MM.1S (cell line): ENCODE results near the gene ATG101.

Source experiments
- DNase-seq: peaks from one replicate; pipeline ENCODE4 v3.0.0-alpha.2; 2015
- H2AFZ ChIP-seq: fragments of 300-600 bp; sonication (generic); 2 replicates; pipeline ENCODE4 v1.6.0; 2016; ENCODE audit warnings: antibody characterized with exemption, low read length
- H3F3A ChIP-seq: fragments of 300-600 bp; sonication (generic); 2 replicates; pipeline ENCODE4 v1.6.1; 2016; ENCODE audit warnings: mild to moderate bottlenecking, antibody characterized with exemption, low read length, moderate library complexity, mixed read lengths; ENCODE audit not compliant: insufficient read depth
- H3K27ac ChIP-seq: fragments of 300-600 bp; sonication (generic); 2 replicates; pipeline ENCODE4 v1.5.1; 2016; ENCODE audit warnings: mild to moderate bottlenecking, low read length
- H3K27me3 ChIP-seq: fragments of 300-600 bp; sonication (generic); replicated peaks from 2 replicates; pipeline ENCODE4 v1.6.0; 2016; ENCODE audit warnings: low read length; ENCODE audit not compliant: insufficient read depth
- H3K36me3 ChIP-seq: fragments of 300-600 bp; sonication (generic); replicated peaks from 2 replicates; pipeline ENCODE4 v1.6.1; 2016; ENCODE audit warnings: mild to moderate bottlenecking, low read length, mixed read lengths; ENCODE audit not compliant: insufficient read depth
- H3K4me1 ChIP-seq: fragments of 300-600 bp; sonication (generic); 2 replicates; pipeline ENCODE4 v1.6.1; 2016; ENCODE audit warnings: low read length, mixed read lengths
- H3K4me2 ChIP-seq: fragments of 300-600 bp; sonication (generic); 2 replicates; pipeline ENCODE4 v1.6.0; 2016; ENCODE audit warnings: low read depth, low read length
- H3K4me3 ChIP-seq: fragments of 300-600 bp; sonication (generic); 2 replicates; pipeline ENCODE4 v1.5.1; 2016; ENCODE audit warnings: low read length, mixed read lengths
- H3K79me2 ChIP-seq: fragments of 300-600 bp; sonication (generic); 2 replicates; pipeline ENCODE4 v1.6.1; 2016; ENCODE audit warnings: mixed run types, low read length, mixed read lengths
- H3K9ac ChIP-seq: fragments of 300-600 bp; sonication (generic); 2 replicates; pipeline ENCODE4 v1.6.1; 2016; ENCODE audit warnings: low read length, mixed read lengths
- H3K9me2 ChIP-seq: fragments of 300-600 bp; sonication (generic); replicated peaks from 2 replicates; pipeline ENCODE4 v1.6.1; 2016; ENCODE audit warnings: mild to moderate bottlenecking, low read length, mixed read lengths; ENCODE audit not compliant: insufficient read depth
- H3K9me3 ChIP-seq: fragments of 300-600 bp; sonication (generic); replicated peaks from 2 replicates; pipeline ENCODE4 v1.6.1; 2016; ENCODE audit warnings: mild to moderate bottlenecking, low read length, mixed read lengths; ENCODE audit not compliant: insufficient read depth
- H4K20me1 ChIP-seq: fragments of 300-600 bp; sonication (generic); 2 replicates; pipeline ENCODE4 v1.6.1; 2016; ENCODE audit warnings: mild to moderate bottlenecking, low read length, moderate library complexity, mixed read lengths; ENCODE audit not compliant: insufficient read depth
- EZH2 ChIP-seq: fragments of 300-600 bp; sonication (generic); optimal IDR thresholded peaks from 2 replicates; pipeline ENCODE3; 2017; ENCODE audit warnings: low read depth, mild to moderate bottlenecking, antibody characterized with exemption, low read length, mixed read lengths
- EZH2phosphoT487 ChIP-seq: fragments of 300-600 bp; sonication (generic); IDR thresholded peaks from 2 replicates; pipeline ENCODE4 v1.6.1; 2018; ENCODE audit warnings: antibody characterized with exemption, low read length
- TF ChIP-seq, protein P1 (sequence below): fragments of 300-600 bp; sonication (generic); IDR thresholded peaks from 2 replicates; pipeline ENCODE4 v1.5.1; 2016; ENCODE audit warnings: antibody characterized with exemption, low read length, mixed read lengths

ATG101 gene

DNA sequence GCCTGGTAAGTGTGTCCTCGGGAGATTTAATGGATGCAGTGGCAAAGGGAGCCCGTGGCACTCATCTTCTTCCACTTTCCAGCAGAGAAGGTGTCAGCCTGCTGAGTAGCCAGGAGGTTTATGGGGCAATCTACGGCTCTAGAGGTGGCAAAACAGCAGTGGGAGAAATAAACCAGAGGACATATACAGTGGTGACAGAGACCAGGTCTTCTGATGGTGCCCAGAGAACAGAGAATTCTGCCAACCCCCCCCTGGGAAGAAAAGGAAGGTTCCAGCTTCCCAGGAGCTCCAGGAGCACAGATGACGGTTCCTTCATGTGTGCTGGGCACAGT is 52.7 kb downstream of the ATG101 start:
- H3K9me2 ChIP-seq: no peaks in the 10 kb centered on the region
- H3K9me3 ChIP-seq: no peaks in the 10 kb centered on the region
- H3K79me2 ChIP-seq: no peaks in the 10 kb centered on the region
- peaks cover 20% of the 10 kb centered on the region for H3F3A ChIP-seq
- H3K4me3 ChIP-seq: no peak overlapping the region
- H4K20me1 ChIP-seq: no peaks in the 10 kb centered on the region
- no peak for DNase-seq
- no peak overlapping the region for H3K4me2 ChIP-seq
- peaks cover 69% of the 10 kb centered on the region for H3K27me3 ChIP-seq
- no peak overlapping the region for H3K27ac ChIP-seq
- no peaks in the 10 kb centered on the region for H3K36me3 ChIP-seq
- no peak overlapping the region for H2AFZ ChIP-seq
- TF ChIP-seq EZH2phosphoT487 (no peak), EZH2 (no peak)
- TF ChIP-seq, protein P1, sequence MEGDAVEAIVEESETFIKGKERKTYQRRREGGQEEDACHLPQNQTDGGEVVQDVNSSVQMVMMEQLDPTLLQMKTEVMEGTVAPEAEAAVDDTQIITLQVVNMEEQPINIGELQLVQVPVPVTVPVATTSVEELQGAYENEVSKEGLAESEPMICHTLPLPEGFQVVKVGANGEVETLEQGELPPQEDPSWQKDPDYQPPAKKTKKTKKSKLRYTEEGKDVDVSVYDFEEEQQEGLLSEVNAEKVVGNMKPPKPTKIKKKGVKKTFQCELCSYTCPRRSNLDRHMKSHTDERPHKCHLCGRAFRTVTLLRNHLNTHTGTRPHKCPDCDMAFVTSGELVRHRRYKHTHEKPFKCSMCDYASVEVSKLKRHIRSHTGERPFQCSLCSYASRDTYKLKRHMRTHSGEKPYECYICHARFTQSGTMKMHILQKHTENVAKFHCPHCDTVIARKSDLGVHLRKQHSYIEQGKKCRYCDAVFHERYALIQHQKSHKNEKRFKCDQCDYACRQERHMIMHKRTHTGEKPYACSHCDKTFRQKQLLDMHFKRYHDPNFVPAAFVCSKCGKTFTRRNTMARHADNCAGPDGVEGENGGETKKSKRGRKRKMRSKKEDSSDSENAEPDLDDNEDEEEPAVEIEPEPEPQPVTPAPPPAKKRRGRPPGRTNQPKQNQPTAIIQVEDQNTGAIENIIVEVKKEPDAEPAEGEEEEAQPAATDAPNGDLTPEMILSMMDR: no peak
- H3K9ac ChIP-seq: no peak overlapping the region
- peaks cover 29% of the 10 kb centered on the region for H3K4me1 ChIP-seq

GRCh38 chr12:52122904-52123303 is 53.1 kb downstream of the ATG101 start:
- H3F3A ChIP-seq: peaks cover 17% of the 10 kb centered on the region
- H3K4me3 ChIP-seq: no peak overlapping the region
- peaks cover 26% of the 10 kb centered on the region for H3K4me1 ChIP-seq
- no peaks in the 10 kb centered on the region for H4K20me1 ChIP-seq
- no peaks in the 10 kb centered on the region for H3K9me2 ChIP-seq
- H3K9me3 ChIP-seq: no peaks in the 10 kb centered on the region
- no peak overlapping the region for H2AFZ ChIP-seq
- H3K4me2 ChIP-seq: no peak overlapping the region
- H3K36me3 ChIP-seq: no peaks in the 10 kb centered on the region
- peaks cover 73% of the 10 kb centered on the region for H3K27me3 ChIP-seq
- H3K9ac ChIP-seq: no peak overlapping the region
- no peak for DNase-seq
- no peak for TF ChIP-seq EZH2phosphoT487
- TF ChIP-seq EZH2: no peak
- TF ChIP-seq, protein P1: no peak
- no peaks in the 10 kb centered on the region for H3K79me2 ChIP-seq
- no peak overlapping the region for H3K27ac ChIP-seq

GRCh38 chr12:52123487-52124186 is 53.9 kb downstream of the ATG101 start:
- Histone ChIP-seq H3K9me3 (no peaks in the 10 kb centered on the region), H3K4me3 (no peak overlapping the region), H3K27me3 (peaks cover 77% of the 10 kb centered on the region), H3K79me2 (no peaks in the 10 kb centered on the region), H3K4me1 (peaks cover 20% of the 10 kb centered on the region), H4K20me1 (no peaks in the 10 kb centered on the region), H3K4me2 (no peak overlapping the region), H2AFZ (no peak overlapping the region), H3F3A (peaks cover 10% of the 10 kb centered on the region), H3K9me2 (no peaks in the 10 kb centered on the region), H3K27ac (no peak overlapping the region), H3K36me3 (no peaks in the 10 kb centered on the region), H3K9ac (no peak overlapping the region)
- DNase-seq: no peak
- no peak for TF ChIP-seq EZH2
- no peak for TF ChIP-seq EZH2phosphoT487
- TF ChIP-seq, protein P1: no peak
